Measurements from ENCODE around the gene DDX1. TPM values are rescaled to one million over a fixed set of nuclear protein-coding genes. Genes with fewer than 3 reads are reported as not detected.

DDX1 gene
- total RNA-seq, 1 donor from 2014 or later, result 103 TPM

GRCh38 chr2:15548974-15549373 is 42.7 kb upstream of the DDX1 start:
- no peak overlapping the region for H3K4me2 ChIP-seq
- no peaks in the 10 kb centered on the region for H3K9me3 ChIP-seq (ENCODE audit: low read depth)
- H3K36me3 ChIP-seq, result no peaks in the 10 kb centered on the region
- Mint-ChIP-seq H3K4me1 (no peaks in the 10 kb centered on the region), H3K36me3 (peaks cover 19% of the 10 kb centered on the region), H3K27ac (no peak overlapping the region), H3K9me3 (no peaks in the 10 kb centered on the region), H3K27me3 (ENCODE audit: insufficient read depth, low read depth) (no peaks in the 10 kb centered on the region), H3K4me3 (no peak overlapping the region)
- DNase-seq (ENCODE audit: low spot score), result no peak
- H3K4me3 ChIP-seq, result no peak overlapping the region
- H3K79me2 ChIP-seq (ENCODE audit: low read depth), result no peaks in the 10 kb centered on the region
- no peak overlapping the region for H3K9ac ChIP-seq
- no peaks in the 10 kb centered on the region for H3K27me3 ChIP-seq
- H2AFZ ChIP-seq (replicated peaks), result no peak overlapping the region
- no peaks in the 10 kb centered on the region for H3K4me1 ChIP-seq
- no peak for TF ChIP-seq CTCF (IDR thresholded peaks at IDR 0.05)
- TF ChIP-seq EZH2 (IDR thresholded peaks at IDR 0.05), result no peak
- no peak for TF ChIP-seq EZH2phosphoT487 (IDR thresholded peaks at IDR 0.05)
- no peaks in the 10 kb centered on the region for H3F3A ChIP-seq (ENCODE audit: low read depth)
- no peaks in the 10 kb centered on the region for H4K20me1 ChIP-seq (ENCODE audit: low read depth)
- H3K27ac ChIP-seq, result no peak overlapping the region

DNA sequence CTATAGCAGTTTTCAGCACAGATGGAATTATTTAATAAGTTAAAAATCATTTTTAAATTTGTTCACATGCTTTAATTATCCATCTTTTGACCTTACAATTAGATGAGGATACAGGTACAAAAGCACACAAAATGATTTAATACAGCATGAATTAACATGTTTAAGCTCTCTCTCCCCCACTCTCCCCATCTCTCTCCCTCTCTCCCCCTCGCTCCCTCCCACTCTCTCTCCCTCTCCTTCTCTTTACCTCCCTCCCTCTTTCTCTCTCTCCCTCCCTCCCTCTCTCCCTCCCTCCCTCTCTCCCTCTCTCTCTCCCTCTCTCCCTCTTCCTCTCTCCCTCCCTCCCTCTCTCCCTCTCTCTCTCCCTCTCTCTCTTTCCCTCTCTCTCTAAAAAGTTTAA is 38.1 kb upstream of the DDX1 start:
- Histone ChIP-seq H3K4me3 (no peak overlapping the region), H3F3A (ENCODE audit: low read depth) (no peaks in the 10 kb centered on the region), H3K4me1 (no peaks in the 10 kb centered on the region), H4K20me1 (ENCODE audit: low read depth) (no peaks in the 10 kb centered on the region), H3K27me3 (no peaks in the 10 kb centered on the region), H3K79me2 (ENCODE audit: low read depth) (peaks cover 11% of the 10 kb centered on the region), H2AFZ (replicated peaks) (no peak overlapping the region), H3K4me2 (no peak overlapping the region), H3K9ac (no peak overlapping the region), H3K36me3 (no peaks in the 10 kb centered on the region), H3K9me3 (ENCODE audit: low read depth) (no peaks in the 10 kb centered on the region), H3K27ac (no peak overlapping the region)
- Mint-ChIP-seq H3K27ac (no peak overlapping the region), H3K36me3 (peaks cover 12% of the 10 kb centered on the region), H3K27me3 (ENCODE audit: insufficient read depth, low read depth) (no peaks in the 10 kb centered on the region), H3K9me3 (no peaks in the 10 kb centered on the region), H3K4me1 (no peaks in the 10 kb centered on the region), H3K4me3 (no peak overlapping the region)
- no peak for TF ChIP-seq EZH2 (IDR thresholded peaks at IDR 0.05)
- no peak for TF ChIP-seq CTCF (IDR thresholded peaks at IDR 0.05)
- no peak for TF ChIP-seq EZH2phosphoT487 (IDR thresholded peaks at IDR 0.05)
- DNase-seq (ENCODE audit: low spot score), result no peak

GRCh38 chr2:15553951-15554350 is 37.7 kb upstream of the DDX1 start:
- no peaks in the 10 kb centered on the region for H3K4me1 ChIP-seq
- H3K9me3 ChIP-seq (ENCODE audit: low read depth), result no peaks in the 10 kb centered on the region
- no peaks in the 10 kb centered on the region for H3K27me3 ChIP-seq
- no peak for DNase-seq (ENCODE audit: low spot score)
- H3K4me3 Mint-ChIP-seq, result no peak overlapping the region
- no peak overlapping the region for H2AFZ ChIP-seq (replicated peaks)
- no peak overlapping the region for H3K9ac ChIP-seq
- no peaks in the 10 kb centered on the region for H3F3A ChIP-seq (ENCODE audit: low read depth)
- peaks cover 15% of the 10 kb centered on the region for H3K79me2 ChIP-seq (ENCODE audit: low read depth)
- no peaks in the 10 kb centered on the region for H3K36me3 ChIP-seq
- H4K20me1 ChIP-seq (ENCODE audit: low read depth), result no peaks in the 10 kb centered on the region
- no peaks in the 10 kb centered on the region for H3K27me3 Mint-ChIP-seq (ENCODE audit: insufficient read depth, low read depth)
- H3K27ac Mint-ChIP-seq, result no peak overlapping the region
- H3K36me3 Mint-ChIP-seq, result peaks cover 12% of the 10 kb centered on the region
- H3K4me2 ChIP-seq, result no peak overlapping the region
- H3K9me3 Mint-ChIP-seq, result no peaks in the 10 kb centered on the region
- no peak for TF ChIP-seq EZH2phosphoT487 (IDR thresholded peaks at IDR 0.05)
- TF ChIP-seq CTCF (IDR thresholded peaks at IDR 0.05), result no peak
- TF ChIP-seq EZH2 (IDR thresholded peaks at IDR 0.05), result no peak
- H3K27ac ChIP-seq, result no peak overlapping the region
- H3K4me3 ChIP-seq, result no peak overlapping the region
- H3K4me1 Mint-ChIP-seq, result no peaks in the 10 kb centered on the region

Measured in neural progenitor cell (in vitro differentiated cells).